BE2C (cell line): Measurements from ENCODE around the gene TADA1.
"Not testable (repeated sequence)": the region's sequence is repeated elsewhere in the genome, so short reads cannot be mapped to it uniquely, and the experiment has no call there.

Source experiments
- DNase-seq: peaks from one replicate; pipeline ENCODE4 v3.0.0-alpha.2; 2020
- H3K27me3 ChIP-seq: fragments of 250-450 bp; sonication (Bioruptor Pico); 2 replicates; pipeline ENCODE4 v1.5.1; 2020; ENCODE audit warnings: mild to moderate bottlenecking
- H3K36me3 ChIP-seq: fragments of 250-450 bp; sonication (Bioruptor Pico); 2 replicates; pipeline ENCODE4 v1.5.1; 2020; ENCODE audit warnings: mild to moderate bottlenecking
- H3K4me1 ChIP-seq: fragments of 250-450 bp; sonication (Bioruptor Pico); 2 replicates; pipeline ENCODE4 v1.5.1; 2020
- H3K4me3 ChIP-seq: 2 replicates; pipeline ENCODE4 v1.5.1; 2011; ENCODE audit warnings: low read depth, low read length
- H3K9me3 ChIP-seq: fragments of 250-450 bp; sonication (Bioruptor Pico); 2 replicates; pipeline ENCODE4 v1.5.1; 2020
- CTCF ChIP-seq: IDR thresholded peaks from 2 replicates; pipeline ENCODE4 v1.5.1; 2012; ENCODE audit warnings: mild to moderate bottlenecking, low read depth, low read length

TADA1 gene

GRCh38 chr1:166838766-166839599 lies 37.1 kb downstream of the TADA1 start, which contains the start of gene POGK:
Gene POGK, plus strand, starts transcription at chr1:166839475. Its CDS starts 1,482 bp downstream, at chr1:166840957.
- H3K36me3 ChIP-seq: peaks cover 32% of the 10 kb centered on the region

GRCh38 chr1:166836733-166837132 lies 39.3 kb downstream of the TADA1 start:
- TF ChIP-seq CTCF: no peak
- peaks cover 10% of the 10 kb centered on the region for H3K36me3 ChIP-seq
- peaks cover 7% of the 10 kb centered on the region for H3K27me3 ChIP-seq
- H3K4me1 ChIP-seq: peaks cover 6% of the 10 kb centered on the region
- DNase-seq: no peak
- no peaks in the 10 kb centered on the region for H3K9me3 ChIP-seq
- no peak overlapping the region for H3K4me3 ChIP-seq

More at GRCh38 chr1:166838766-166839599, 37.1 kb downstream of the TADA1 start, which contains the start of gene POGK:
- DNase-seq: peak; percentile 92
- peaks cover 6% of the 10 kb centered on the region for H3K4me1 ChIP-seq
- H3K4me3 ChIP-seq: peak within 1 kb of the TSS; percentile 76
- no peaks in the 10 kb centered on the region; the same call in none of the 2 replicates for H3K27me3 ChIP-seq
- TF ChIP-seq CTCF: no peak
- H3K9me3 ChIP-seq: no peaks in the 10 kb centered on the region

- not testable (repeated sequence) for H3K9me3 ChIP-seq, H3K36me3 ChIP-seq, H3K4me1 ChIP-seq, DNase-seq, H3K4me3 ChIP-seq, H3K27me3 ChIP-seq
These were observed 46.3 kb downstream of the TADA1 start for GRCh38 chr1:166829762-166830161.

- DNase-seq: no peak
- H3K27me3 ChIP-seq: peaks cover 3% of the 10 kb centered on the region
- TF ChIP-seq CTCF: no peak
These were observed 48.6 kb downstream of the TADA1 start for GRCh38 chr1:166827426-166827825.

GRCh38 chr1:166822385-166822784 lies 53.7 kb downstream of the TADA1 start:
- no peaks in the 10 kb centered on the region for H3K36me3 ChIP-seq
- no peaks in the 10 kb centered on the region for H3K4me1 ChIP-seq
- no peak overlapping the region for H3K4me3 ChIP-seq
- no peak for DNase-seq
- peak; percentile 62 for TF ChIP-seq CTCF
- no peaks in the 10 kb centered on the region for H3K27me3 ChIP-seq
- no peaks in the 10 kb centered on the region for H3K9me3 ChIP-seq

More at GRCh38 chr1:166827426-166827825, 48.6 kb downstream of the TADA1 start:
- Histone ChIP-seq H3K9me3 (no peaks in the 10 kb centered on the region; the same call in 1 of the 2 replicates), H3K4me1 (no peaks in the 10 kb centered on the region), H3K4me3 (no peak overlapping the region), H3K36me3 (no peaks in the 10 kb centered on the region)

- no peaks in the 10 kb centered on the region for H3K36me3 ChIP-seq
- H3K4me3 ChIP-seq: no peak overlapping the region
- no peaks in the 10 kb centered on the region for H3K4me1 ChIP-seq
- DNase-seq: no peak
- no peak for TF ChIP-seq CTCF
- H3K27me3 ChIP-seq: no peaks in the 10 kb centered on the region
- no peaks in the 10 kb centered on the region for H3K9me3 ChIP-seq
These were observed 56.1 kb downstream of the TADA1 start for GRCh38 chr1:166819974-166820373.
